GM20431 (cell line): ENCODE measurements around the gene CLIC4.
"Not testable (repeated sequence)": the region's sequence is repeated elsewhere in the genome, so short reads cannot be mapped to it uniquely, and the experiment has no call there.

ENCODE experiments used
- in situ Hi-C: fragments of 300-500 bp; cut with MseI, MboI; formaldehyde crosslinking; loops from one replicate; pipeline ENCODE4 v1.15.0; 2020; ENCODE audit warnings: low sequenced_read_pairs; ENCODE audit not compliant: unreplicated experiment

CLIC4 gene

GRCh38 chr1:24799242-24799641 lies 54.0 kb downstream of the CLIC4 start:
- in situ Hi-C loops, result not testable (repeated sequence)

- in situ Hi-C loops, result no loop called here
These were observed 55.9 kb downstream of the CLIC4 start for GRCh38 chr1:24801176-24801575.

GRCh38 chr1:24803220-24803619 lies 58.0 kb downstream of the CLIC4 start:
- in situ Hi-C loops, result no loop called here

GRCh38 chr1:24803987-24804530 lies 58.8 kb downstream of the CLIC4 start:
- in situ Hi-C loops, result no loop called here

GRCh38 chr1:24805534-24806301 lies 60.5 kb downstream of the CLIC4 start:
- in situ Hi-C loops, result no loop called here

- in situ Hi-C loops, result no loop called here
These were observed 61.3 kb downstream of the CLIC4 start for GRCh38 chr1:24806588-24806987.

GRCh38 chr1:24811494-24811893 lies 66.2 kb downstream of the CLIC4 start:
- in situ Hi-C loops, result not testable (repeated sequence)

- in situ Hi-C loops, result loop anchor here (10.0 kb wide), 1 partner anchor 125 kb away; no protein-coding TSS in a partner anchor
These were observed 75.0 kb downstream of the CLIC4 start for GRCh38 chr1:24820221-24820620.

- in situ Hi-C loops, result loop anchor here (10.0 kb wide), 1 partner anchor 128 kb away; no protein-coding TSS in a partner anchor
These were observed 77.6 kb downstream of the CLIC4 start for GRCh38 chr1:24822887-24823286.

- in situ Hi-C loops, result loop anchor here (10.0 kb wide), 1 partner anchor 129 kb away; no protein-coding TSS in a partner anchor
These were observed 78.2 kb downstream of the CLIC4 start for GRCh38 chr1:24823486-24823885.

GRCh38 chr1:24825174-24825573 lies 79.9 kb downstream of the CLIC4 start:
- in situ Hi-C loops, result loop anchor here (10.0 kb wide), 1 partner anchor 130 kb away; no protein-coding TSS in a partner anchor

- in situ Hi-C loops, result loop anchor here (10.0 kb wide), 1 partner anchor 132 kb away; no protein-coding TSS in a partner anchor
These were observed 81.3 kb downstream of the CLIC4 start for GRCh38 chr1:24826510-24826909.

GRCh38 chr1:24827379-24828135 lies 82.3 kb downstream of the CLIC4 start:
- in situ Hi-C loops, result loop anchor here (10.0 kb wide), 1 partner anchor 133 kb away; no protein-coding TSS in a partner anchor

GRCh38 chr1:24828183-24828886 lies 83.1 kb downstream of the CLIC4 start:
- in situ Hi-C loops, result loop anchor here (10.0 kb wide), 1 partner anchor 134 kb away; no protein-coding TSS in a partner anchor

- in situ Hi-C loops, result loop anchor here (10.0 kb wide), 1 partner anchor 134 kb away; no protein-coding TSS in a partner anchor
These were observed 83.6 kb downstream of the CLIC4 start for GRCh38 chr1:24828887-24829192.

- in situ Hi-C loops, result no loop called here
These were observed 85.5 kb downstream of the CLIC4 start for GRCh38 chr1:24830680-24831272.

- in situ Hi-C loops, result no loop called here
These were observed 96.3 kb downstream of the CLIC4 start for GRCh38 chr1:24841593-24841992.

GRCh38 chr1:24846671-24847070 lies 101.4 kb downstream of the CLIC4 start:
- in situ Hi-C loops, result no loop called here

- in situ Hi-C loops, result no loop called here
These were observed 103.0 kb downstream of the CLIC4 start for GRCh38 chr1:24847995-24848881.
